Stimulated activated CD4-positive, alpha-beta T cell treated with anti-CD3 and anti-CD28 coated beads, Interleukin-15, amount 100 ng/mL, for 1 hour (primary cell): Measurements from ENCODE around the gene ZNF701.
A peak's percentile ranks its signal among the peaks of the same experiment; 100 is the strongest.
"Not testable (repeated sequence)": the region's sequence is repeated elsewhere in the genome, so short reads cannot be mapped to it uniquely, and the experiment has no call there.

Source experiments
- DNase-seq, 2 donors: peaks; one replicate each; pipeline ENCODE4 v3.0.0-alpha.2; 2020; ENCODE audit warnings: low read depth in 1 of 2, low spot score in 1 of 2

Gene ZNF701

DNA sequence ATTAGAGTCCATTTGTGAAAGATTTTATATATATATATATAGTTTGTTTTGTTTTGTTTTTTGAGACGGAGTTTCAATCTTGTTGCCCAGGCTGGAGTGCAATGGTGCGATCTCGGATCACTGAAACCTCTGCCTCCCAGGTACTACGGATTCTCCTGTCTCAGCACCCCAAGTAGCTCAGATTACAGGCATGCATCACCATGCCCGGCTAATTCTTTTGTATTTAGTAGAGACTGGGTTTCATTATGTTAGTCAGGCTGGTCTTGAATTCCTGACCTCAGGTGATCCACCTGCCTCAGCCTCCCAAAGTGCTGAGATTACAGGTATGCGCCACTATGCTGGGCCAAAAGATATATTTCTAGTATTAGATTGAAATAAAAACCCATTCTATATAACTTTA, 4.0 kb upstream of the ZNF701 start:
- DNase-seq = no peak

DNA sequence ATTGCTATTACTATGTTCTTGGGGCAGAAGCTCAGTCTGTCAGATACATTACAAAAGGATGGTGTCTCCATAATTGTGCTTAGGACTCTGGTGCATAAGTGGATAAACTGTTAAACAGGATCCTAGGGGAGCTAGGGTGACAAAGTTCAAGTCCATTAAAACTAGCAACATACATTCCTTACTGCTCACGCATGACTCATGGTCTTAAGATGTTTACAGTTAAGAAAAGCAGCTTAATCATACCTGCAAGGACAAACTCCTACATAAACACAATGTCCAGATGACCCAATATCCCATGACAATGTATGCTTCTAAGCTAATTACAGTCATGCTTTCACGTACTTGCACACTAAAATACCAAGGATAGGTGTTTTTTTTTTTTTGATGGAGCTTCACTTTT, 3.5 kb upstream of the ZNF701 start:
- no peak for DNase-seq

DNA sequence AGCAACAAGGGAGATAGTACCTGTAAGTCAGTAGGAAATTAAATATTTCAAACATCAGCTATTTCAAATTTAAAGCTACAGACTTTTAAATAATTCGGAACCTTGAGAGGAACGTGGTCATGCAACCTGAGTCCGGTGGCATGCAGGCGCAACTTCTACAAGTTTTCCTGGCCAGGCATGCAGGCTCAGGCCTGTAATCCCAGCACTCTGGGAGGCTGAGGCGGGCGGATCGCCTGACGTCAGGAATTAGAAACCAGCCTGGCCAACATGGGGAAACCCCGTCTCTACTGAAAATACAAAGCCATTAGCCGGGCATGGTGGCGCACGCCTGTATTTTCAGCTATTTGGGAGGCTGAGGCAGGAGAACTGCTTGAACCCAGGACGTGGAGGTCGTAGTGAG, 2.2 kb upstream of the ZNF701 start:
- no peak for DNase-seq

DNA sequence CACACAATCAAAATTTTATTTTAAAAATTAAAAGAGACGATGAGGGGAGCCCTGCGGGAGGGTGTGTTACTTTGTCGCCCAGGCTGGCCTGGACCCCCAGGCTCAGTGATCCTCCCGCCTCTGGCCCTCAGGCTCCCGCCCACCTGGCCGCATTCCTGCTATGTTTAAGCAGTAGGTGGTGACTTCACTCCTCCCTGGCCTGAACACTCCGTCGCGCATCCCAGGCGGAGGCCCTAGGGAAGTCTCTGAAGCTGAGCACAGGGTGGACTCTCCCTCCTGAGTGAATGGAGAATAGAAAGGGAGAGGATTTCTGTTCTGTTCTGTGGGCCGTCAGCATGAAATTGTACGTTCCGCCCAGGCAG, 468 bp upstream of the ZNF701 start:
- DNase-seq = not testable (repeated sequence)

DNA sequence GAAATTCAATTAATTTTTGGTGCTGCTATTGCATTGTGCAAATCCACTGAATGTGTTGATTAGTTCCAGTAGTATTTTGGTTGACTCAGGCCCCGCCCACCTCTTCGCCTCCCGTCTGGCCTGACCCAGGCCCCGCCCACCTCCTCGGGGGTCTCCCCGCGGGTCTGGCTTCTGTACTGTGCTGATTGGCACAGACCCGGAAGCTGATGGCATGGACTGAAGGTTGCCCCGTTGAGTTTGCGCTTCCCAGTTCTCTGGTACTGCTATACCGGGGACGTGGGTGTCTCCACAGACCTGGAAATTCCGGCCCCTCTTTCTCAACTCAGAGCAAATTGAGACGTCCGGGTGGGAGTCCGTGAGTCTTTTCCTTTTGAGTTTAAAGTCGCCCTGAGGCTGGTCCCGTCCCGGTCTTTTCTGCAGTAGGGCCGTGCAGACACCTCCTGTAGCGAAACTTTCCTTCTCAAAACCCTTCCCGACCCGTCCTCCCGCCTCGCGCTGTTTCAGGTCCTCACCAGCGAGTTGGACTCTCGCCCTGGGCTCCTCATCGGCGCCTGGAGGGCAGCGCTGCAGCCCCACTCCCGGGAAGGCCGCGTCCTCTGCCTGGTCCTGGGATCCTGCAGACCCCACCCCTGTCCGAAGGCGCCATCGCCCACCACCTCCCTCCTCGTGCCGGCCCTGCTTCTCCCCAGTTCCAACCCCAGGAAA, 14.8 kb downstream of the ZNF701 start:
- no peak for DNase-seq

DNA sequence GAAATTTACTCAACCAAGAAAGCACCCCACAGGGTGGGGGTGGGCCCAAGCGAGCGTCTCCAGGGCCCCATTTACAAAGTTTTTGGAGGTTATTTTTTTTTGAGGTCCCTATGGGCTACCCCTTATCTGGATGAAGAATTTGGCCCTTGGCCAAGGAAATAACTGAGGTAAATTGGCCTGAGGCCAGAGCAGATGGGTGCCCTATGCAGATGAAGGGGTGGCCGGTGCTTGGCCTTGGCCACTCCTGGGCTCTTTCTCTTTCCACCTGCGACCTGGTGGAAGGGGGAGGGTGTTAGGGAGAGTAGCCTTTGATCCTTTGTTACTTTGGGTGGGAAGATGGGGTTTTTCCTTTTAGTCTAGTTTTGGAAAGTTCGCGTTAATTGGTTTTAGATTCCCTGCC, 15.5 kb downstream of the ZNF701 start:
- no peak for DNase-seq

DNA sequence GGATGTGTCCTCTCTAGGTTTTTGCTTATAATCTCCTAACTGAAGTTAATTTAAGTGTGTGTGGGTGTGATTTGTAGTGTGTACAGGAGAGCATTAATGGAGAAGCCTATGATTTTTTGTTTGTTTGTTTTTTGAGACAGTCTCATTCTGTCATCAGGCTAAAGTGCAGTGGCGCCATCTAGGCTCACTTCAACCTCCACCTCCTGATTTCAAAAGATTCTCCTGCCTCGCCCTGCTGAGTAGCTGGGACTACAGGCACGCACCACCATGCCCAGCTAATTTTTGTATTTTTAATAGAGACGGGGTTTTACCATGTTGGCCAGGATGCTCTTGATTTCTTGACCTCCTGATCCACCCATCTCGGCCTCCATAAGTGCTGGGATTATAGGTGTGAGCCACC, 20.6 kb downstream of the ZNF701 start:
- DNase-seq = no peak

DNA sequence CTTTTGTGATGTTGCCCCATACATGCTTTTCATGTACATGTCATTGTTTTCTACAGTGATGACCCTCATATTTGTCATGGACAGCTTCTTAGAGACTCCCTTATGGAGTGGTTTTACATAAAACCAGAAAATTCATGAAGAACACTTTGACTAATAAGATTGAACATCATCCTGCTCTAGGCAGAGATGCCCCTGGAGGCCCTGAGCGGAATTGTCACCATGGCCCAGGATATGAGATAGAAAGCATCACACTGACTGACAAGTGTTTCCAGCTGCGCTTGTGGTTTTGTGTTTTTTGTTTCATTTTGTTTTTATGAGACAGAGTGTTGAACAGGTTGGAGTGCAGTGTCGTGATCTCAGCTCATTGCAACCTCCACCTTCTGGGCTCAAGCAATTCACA, 22.2 kb downstream of the ZNF701 start:
- DNase-seq = no peak

DNA sequence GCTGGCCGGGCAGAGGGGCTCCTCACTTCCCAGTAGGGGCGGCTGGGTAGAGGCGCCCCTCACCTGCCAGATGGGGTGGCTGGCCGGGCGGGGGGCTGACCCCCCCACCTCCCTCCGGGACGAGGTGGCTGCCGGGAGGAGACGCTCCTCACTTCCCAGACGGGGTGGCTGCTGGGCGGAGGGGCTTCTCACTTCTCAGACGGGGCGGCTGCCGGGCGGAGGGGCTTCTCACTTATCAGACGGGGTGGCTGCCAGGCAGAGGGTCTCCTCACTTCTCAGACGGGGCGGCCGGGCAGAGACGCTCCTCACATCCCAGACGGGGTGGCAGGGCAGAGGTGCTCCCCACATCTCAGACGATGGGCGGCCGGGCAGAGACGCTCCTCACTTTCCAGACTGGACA, 23.4 kb downstream of the ZNF701 start:
- not testable (repeated sequence) for DNase-seq

DNA sequence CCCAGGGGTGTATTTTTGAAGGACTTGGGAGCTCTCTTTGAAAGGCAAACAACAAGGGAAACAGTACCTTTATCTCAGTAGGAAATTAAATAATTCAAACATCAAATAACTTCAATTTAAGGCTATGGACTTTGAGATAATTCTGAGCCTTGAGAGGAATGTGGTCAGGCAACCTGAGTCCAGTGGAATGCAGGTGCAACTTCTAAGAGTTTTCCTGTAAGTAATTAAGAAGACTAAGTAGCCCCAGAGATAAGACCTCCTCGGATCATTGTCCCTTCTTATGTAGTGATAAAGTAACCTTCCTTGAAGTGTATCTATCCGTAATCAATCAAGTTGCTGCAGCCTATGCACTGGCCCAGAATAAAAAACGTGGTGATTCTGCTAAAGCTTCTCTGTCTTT, 29.2 kb downstream of the ZNF701 start:
- DNase-seq = no peak

DNA sequence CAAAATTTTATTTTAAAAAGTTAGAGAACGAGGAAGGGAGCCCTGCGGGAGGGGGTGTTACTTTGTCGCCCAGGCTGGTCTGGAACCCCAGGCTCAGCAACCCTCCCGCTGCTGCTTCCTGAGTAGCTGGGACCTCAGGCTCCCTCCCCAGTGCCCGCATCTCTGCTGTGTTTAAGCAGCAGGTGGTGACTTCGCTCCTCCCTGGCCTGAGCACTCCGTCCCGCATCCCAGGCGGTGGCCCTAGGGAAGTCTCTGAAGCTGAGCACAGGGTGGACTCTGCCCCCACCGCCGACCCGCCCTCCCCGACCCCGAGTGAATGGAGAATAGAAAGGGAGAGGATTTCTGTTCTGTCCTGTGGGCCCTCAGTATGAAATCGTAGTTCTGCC, 30.5 kb downstream of the ZNF701 start:
- DNase-seq = no peak

DNA sequence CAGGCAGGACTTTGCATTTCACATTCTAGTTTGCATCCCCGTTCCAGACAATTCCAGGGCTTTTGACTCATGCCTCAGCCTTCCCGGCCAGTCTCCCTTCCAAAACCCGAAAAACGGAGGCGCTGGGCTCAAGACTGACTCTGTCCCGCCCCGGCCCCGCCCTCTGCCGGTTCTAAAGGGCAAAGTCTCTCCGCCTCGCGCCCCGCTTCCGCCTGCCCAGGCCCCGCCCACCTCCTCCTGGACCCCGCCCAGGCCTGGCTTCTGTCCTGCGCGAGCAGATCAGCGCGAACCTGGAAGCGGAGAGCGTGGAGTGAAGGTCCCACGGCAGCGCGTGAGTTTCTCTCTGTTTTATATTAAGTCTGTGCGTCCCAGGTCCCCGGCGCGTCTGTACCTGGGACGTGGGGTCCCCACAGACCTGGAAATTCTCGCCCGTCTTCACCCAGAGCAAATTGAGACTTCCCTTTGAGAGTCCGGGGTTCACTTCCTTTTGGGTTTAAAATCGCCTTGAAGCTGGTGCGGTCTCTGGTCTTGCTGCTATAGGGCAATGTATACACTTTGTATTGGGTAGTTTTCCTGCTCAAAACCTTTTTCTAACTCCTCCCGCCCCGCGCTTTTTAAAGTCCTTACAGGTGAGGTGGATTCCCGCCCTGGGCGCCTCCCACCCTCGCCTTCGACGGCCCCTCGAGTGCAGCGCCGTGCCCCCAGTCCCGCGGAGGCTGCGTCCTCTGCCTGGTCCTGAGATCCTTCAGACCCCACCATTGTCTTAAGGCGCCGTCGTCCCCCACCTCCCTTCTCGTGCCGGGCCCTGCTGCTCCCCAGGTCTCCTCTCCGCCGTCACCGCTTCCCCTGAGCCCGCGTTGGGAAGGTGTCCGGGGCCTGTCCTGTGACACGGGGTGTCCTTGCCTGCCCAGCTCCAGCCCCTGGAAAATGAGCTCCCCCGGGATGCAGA, 31.2 kb downstream of the ZNF701 start:
- peak; percentile 90 to 93 for DNase-seq

DNA sequence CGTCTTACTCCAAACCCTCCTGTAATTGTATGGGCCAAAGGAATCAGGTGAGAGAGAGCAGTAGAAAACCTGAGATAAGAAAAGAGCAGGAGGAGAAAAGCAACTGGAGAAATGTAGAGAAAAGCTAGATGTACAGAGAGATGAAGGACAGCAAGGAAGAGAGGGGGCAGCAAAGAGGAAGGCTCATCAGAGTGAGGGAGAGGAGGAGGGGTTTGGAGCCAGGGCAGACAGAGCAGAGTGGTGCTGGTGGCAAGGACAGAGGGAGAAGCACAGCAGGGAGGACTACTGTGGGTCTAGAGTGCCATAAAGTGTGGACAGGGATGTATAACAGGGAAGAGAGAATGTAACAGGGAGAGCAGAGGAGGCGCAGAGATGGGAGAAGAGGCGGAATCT, 31.9 kb downstream of the ZNF701 start:
- not testable (repeated sequence) for DNase-seq

DNA sequence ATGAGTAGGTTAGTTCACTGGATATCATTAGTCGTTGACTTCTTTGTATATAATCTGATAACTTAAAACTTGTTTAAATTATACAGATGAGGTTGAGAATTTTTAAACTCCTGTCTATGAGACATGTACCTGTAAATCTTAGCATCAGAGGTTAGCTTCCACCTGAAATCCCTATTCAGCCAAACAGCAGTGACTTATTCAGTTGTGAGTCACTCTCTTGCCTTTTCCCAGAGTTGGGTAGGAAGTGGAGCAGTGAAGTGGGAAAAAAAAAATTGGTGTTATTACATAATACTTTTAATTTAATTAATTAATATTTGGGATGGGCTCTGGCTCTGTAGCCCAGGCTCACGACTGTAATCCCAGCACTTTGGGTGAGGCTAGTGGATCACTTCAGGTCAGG, 32.9 kb downstream of the ZNF701 start:
- no peak for DNase-seq

DNA sequence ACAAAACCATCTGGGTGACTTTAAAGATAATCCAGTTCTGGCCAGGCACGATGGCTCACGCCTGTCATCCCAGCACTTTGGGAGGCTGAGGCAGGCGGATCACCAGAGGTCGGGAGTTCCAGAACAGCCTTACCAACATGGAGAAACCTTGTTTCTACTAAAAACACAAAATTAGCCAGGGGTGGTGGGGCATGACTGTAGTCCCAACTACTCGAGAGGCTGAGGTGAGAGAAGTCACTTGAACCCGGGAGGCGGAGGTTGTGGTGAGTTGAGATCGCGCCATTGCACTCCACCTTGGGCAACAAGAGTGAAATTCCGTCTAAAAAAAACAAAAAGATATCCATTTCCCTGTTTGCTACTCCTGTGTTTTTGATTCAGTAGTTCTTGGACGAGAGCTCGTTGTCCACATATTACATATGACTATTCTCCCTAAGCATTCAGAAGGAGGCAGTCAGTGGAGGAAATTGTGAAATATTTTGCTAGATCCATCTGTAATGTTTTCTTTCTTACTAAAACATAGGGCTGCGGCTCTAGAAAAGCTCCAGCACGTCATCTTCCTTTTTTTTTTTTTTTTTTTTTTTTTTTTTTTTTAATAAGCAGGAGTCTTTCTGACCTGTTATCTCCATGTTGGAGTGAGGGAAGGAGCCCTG, 33.6 kb downstream of the ZNF701 start:
- DNase-seq = no peak

DNA sequence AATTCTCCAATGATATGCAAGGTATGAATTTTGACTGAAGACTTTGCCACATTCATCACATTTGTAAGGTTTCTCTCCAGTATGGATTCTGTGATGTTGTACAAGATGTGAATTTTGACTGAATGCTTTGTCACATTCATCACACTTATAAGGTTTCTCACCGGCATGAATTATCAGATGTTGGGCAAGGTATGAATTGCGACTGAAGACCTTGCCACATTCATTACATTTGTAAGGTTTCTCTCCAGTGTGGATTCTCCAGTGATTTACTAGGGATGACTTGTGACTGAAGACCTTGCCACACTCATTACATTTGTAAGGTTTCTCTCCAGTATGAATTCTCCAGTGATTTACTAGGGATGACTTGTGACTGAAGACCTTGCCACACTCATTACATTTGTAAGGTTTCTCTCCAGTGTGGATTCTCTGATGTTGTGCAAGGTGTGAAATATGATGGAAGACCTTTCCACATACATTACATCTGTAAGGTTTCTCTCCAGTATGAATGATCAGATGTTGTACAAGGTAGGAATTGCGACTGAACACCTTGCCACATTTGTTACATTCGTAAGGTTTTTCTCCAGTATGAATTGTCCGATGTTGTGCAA, 43.3 kb downstream of the ZNF701 start:
- no peak for DNase-seq

DNA sequence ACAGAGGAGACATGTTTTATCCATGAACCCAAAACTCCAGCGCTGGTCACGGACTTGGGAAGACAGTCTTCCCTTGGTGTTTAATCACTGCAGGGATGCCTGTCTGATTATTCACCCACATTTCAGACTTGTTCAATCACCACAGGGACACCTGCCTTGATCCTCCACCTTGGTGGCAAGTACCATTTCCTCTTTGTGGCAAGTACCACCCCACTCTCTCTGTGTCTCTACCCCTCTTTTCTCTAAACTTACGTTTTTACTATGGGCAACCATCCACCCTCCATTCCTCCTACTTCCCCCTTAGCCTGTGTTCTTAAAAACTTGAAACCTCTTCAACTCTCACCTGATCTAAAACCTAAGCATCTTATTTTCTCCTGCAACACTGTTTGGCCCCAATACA, 51.3 kb downstream of the ZNF701 start:
- DNase-seq = no peak

DNA sequence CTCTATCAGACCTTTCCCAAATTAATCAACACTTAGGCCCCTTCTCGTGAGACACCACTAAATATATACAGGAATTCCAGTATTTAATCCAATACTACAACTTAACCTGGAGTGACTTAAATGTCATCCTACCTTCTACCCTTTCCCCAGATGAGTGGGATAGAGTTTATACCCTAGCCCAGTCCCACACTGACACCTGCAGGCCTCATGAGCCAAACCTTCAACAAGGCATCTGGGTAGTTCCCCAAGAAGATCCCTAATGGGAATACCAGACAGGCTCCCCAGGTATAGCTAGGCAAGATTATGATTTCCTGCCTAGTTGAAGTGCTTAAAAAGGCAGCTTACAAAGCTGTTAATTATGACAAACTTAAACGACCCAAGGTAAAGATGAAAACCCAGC, 52.2 kb downstream of the ZNF701 start:
- DNase-seq = no peak

DNA sequence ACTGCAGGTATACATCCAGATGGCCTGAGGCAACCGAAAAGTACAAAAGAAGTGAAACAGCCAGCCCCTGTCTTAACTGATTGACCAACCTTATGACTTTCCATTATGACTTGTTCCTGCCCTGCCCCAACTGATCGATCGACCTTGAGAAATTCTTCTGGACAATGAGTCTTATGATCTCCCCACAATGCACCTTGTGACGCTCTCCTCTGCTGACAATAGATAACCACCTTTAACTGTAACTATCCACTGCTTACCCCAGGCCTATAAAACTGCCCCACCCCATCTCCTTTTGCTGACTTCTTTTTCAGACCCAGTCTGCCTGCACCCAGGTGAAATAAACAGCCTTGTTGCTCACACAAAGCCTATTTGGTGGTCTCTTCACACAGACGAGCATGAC, 56.8 kb downstream of the ZNF701 start:
- DNase-seq = no peak

DNA sequence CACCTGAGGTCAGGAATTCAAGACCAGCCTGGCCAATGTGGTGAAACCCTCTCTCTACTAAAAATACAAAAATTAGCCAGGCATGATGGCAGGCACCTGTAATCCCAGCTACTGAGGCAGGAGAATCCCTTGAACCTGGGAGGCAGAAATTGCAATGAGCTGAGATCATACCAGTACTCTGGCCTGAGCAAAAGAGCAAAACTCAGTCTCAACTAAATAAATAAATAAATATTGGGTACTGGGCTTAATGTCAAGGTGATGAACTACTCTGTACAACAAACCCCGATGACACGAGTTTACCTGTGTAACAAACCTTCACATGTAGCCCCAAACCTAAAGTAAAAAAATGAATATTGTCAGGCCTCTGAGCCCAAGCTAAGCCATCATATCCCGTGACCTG, 57.4 kb downstream of the ZNF701 start:
- DNase-seq = not testable (repeated sequence)

DNA sequence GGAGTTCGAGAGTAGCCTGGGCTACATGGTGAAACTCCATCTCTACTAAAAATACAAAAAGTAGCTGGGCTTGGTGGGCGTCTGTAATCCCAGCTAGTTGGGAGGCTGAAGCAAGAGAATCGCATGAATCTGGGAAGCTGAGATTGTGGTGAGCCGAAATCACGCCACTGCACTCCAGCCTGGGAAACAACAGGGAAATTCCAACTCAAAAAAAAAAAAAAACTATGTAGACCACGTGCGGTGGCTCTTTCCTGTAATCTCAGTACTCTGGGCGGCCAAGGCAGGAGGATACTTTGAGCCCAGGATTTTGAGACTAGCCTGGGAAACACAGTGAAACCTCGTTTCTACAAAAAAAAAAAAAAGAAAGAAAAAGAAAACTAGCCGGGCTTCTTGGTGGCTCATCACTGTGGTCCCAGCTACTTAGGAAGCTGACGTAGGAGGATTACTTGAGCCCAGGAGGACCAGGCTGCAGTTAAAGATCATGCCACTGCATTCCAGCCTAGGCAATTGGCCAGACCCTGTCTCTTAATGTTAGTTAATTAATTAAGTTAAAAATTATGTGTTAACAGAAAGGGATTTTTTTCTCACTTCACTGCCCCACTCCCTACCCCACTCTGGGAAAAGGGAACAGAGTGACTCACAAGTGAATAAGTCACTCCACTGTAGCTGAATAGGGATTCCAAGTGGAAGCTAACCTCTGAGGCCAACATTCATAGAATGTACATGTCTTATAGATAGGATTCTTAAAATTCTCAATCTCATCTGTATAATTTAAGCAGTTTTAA, 65.9 kb downstream of the ZNF701 start:
- no peak for DNase-seq
